Activated CD8-positive, alpha-beta T cell treated with anti-CD3 and anti-CD28 coated beads for 36 hours (primary cell): ENCODE data around the gene GPC6. TPM values are rescaled to one million over a fixed set of nuclear protein-coding genes. Genes with fewer than 3 reads are reported as not detected.

Experiments used
- ATAC-seq: fragments of 200-7000 bp; cut with Tn5 transposase; one replicate; pipeline ENCODE4 v1.10.0; 2021; ENCODE audit warnings: mild to moderate bottlenecking, moderate library complexity
- CTCF ChIA-PET: fragments of 350-600 bp; sonication (Branson Sonifier 250); formaldehyde crosslinking; loops from one replicate; lab custom pipeline; 2021; ENCODE audit warnings: antibody characterized with exemption; lab: Charles Lee
- POLR2A ChIA-PET: fragments of 350-600 bp; sonication (Branson Sonifier 250); formaldehyde crosslinking; loops from one replicate; lab custom pipeline; 2021; ENCODE audit warnings: antibody characterized with exemption; lab: Charles Lee
- DNase-seq: peaks from one replicate; pipeline ENCODE4 v3.0.0-alpha.2; 2020
- H3K27ac Mint-ChIP-seq: one replicate; pipeline ENCODE4 v1.8.0; 2021; ENCODE audit warnings: mild to moderate bottlenecking, mixed read lengths
- H3K27me3 Mint-ChIP-seq: one replicate; pipeline ENCODE4 v1.8.0; 2021; ENCODE audit warnings: mixed read lengths
- H3K36me3 Mint-ChIP-seq: one replicate; pipeline ENCODE4 v1.8.0; 2021; ENCODE audit warnings: low read depth, mixed read lengths
- H3K4me1 Mint-ChIP-seq: one replicate; pipeline ENCODE4 v1.8.0; 2021; ENCODE audit warnings: low read depth, mixed read lengths
- H3K4me3 Mint-ChIP-seq: one replicate; pipeline ENCODE4 v1.8.0; 2021; ENCODE audit warnings: mild to moderate bottlenecking, moderate library complexity, mixed read lengths
- H3K9me3 Mint-ChIP-seq: one replicate; pipeline ENCODE4 v1.8.0; 2021; ENCODE audit warnings: mixed read lengths
- intact Hi-C: fragments of 100-400 bp; cut with micrococcal nuclease; formaldehyde crosslinking; loops from one replicate; pipeline ENCODE4 v1.10.0; 2022
- total RNA-seq, 2 experiments: library from RNA; stranded (reverse); gene quantifications; one replicate each; pipeline ENCODE4 v1.2.3, GENCODE V29; 2021
- TF ChIP-seq, protein P1 (sequence below): fragments of 200-600 bp; IDR thresholded peaks from one replicate; pipeline ENCODE4 v1.8.0; 2022; ENCODE audit warnings: antibody characterized with exemption, mild to moderate bottlenecking

GPC6 gene
- total RNA-seq, 2 experiments from 2014 or later: not detected

DNA sequence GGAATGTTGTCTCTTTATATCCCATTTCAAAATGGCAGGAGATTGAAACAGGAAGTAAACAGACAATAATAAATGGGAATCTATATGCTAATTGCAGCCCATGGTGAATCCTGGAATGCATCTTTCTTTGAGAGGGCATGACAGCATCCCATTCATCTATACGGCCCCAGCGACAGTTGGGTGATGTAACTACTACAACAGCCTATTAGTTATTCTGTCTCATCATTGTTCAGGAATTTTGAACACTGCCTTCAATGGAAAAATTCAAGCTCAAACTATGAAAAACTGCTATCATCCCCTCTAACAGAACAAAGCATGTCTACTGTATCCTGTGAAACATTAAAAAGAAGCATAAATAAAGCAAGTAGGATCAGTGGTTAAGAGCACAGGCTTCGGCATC, 990.8 kb downstream of the GPC6 start:
- TF ChIP-seq, protein P1, sequence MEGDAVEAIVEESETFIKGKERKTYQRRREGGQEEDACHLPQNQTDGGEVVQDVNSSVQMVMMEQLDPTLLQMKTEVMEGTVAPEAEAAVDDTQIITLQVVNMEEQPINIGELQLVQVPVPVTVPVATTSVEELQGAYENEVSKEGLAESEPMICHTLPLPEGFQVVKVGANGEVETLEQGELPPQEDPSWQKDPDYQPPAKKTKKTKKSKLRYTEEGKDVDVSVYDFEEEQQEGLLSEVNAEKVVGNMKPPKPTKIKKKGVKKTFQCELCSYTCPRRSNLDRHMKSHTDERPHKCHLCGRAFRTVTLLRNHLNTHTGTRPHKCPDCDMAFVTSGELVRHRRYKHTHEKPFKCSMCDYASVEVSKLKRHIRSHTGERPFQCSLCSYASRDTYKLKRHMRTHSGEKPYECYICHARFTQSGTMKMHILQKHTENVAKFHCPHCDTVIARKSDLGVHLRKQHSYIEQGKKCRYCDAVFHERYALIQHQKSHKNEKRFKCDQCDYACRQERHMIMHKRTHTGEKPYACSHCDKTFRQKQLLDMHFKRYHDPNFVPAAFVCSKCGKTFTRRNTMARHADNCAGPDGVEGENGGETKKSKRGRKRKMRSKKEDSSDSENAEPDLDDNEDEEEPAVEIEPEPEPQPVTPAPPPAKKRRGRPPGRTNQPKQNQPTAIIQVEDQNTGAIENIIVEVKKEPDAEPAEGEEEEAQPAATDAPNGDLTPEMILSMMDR: no peak
- no peaks in the 10 kb centered on the region for H3K9me3 Mint-ChIP-seq
- ATAC-seq (no peak), DNase-seq (no peak)
- H3K4me1 Mint-ChIP-seq: no peaks in the 10 kb centered on the region
- no peak overlapping the region for H3K4me3 Mint-ChIP-seq
- intact Hi-C loops: no loop called here
- no peaks in the 10 kb centered on the region for H3K27me3 Mint-ChIP-seq
- no peak overlapping the region for H3K27ac Mint-ChIP-seq
- no peaks in the 10 kb centered on the region for H3K36me3 Mint-ChIP-seq
- CTCF ChIA-PET: no interaction called here
- POLR2A ChIA-PET: no interaction called here

DNA sequence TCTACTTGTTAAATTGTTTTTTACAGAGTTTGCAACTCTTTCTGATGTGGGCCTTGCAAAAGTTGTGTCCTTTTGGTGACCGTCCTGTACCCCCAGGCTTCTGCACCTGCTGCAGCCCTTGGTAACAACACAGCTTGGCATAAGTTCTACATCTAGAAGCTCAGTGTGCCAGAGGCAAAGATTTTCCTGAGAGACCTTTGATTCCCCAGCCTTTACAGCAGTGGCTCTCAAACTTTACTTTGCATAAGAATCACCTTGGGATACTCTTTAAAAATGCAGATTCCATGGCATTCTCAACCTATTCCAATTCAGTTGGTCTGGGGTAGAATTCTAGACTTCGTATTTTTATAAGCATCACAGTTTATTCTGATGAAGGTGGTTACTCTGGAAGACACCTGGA, 991.9 kb downstream of the GPC6 start:
- POLR2A ChIA-PET: no interaction called here
- CTCF ChIA-PET: interaction anchor here (1.0 kb wide), 1 partner anchor 20 kb away, joined by 3 read pairs; no protein-coding TSS in a partner anchor
- Mint-ChIP-seq H3K27me3 (peaks cover 2% of the 10 kb centered on the region), H3K4me1 (no peaks in the 10 kb centered on the region), H3K9me3 (no peaks in the 10 kb centered on the region), H3K4me3 (no peak overlapping the region), H3K27ac (no peak overlapping the region), H3K36me3 (no peaks in the 10 kb centered on the region)
- ATAC-seq (no peak), DNase-seq (no peak)
- intact Hi-C loops: no loop called here
- TF ChIP-seq, protein P1: no peak

DNA sequence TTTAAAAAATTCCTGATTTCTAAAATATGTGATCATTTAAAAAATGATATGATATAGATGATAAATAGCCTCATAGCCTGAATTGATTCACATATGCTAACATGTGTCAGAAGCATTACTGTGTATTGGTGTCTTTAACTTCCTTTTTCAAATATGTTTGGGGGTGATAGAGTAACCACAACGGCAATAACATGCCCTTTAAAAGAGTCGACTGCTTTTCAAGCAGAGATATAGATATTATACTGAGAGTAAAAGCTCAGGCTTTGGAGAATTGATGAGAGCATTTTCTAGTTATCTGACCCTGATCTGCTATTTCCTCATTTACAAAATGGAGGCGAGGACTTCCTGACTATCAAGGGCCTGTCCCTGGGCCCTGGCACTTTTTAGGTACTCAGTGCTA, 992.3 kb downstream of the GPC6 start:
- ChIA-PET POLR2A (no interaction called here), CTCF (interaction anchor here (1.0 kb wide), 1 partner anchor 20 kb away, joined by 3 read pairs; no protein-coding TSS in a partner anchor)
- Mint-ChIP-seq H3K36me3 (no peaks in the 10 kb centered on the region), H3K4me1 (no peaks in the 10 kb centered on the region), H3K9me3 (no peaks in the 10 kb centered on the region), H3K4me3 (no peak overlapping the region), H3K27ac (no peak overlapping the region), H3K27me3 (peaks cover 2% of the 10 kb centered on the region)
- DNase-seq (no peak), ATAC-seq (no peak)
- intact Hi-C loops: no loop called here
- TF ChIP-seq, protein P1: no peak

DNA sequence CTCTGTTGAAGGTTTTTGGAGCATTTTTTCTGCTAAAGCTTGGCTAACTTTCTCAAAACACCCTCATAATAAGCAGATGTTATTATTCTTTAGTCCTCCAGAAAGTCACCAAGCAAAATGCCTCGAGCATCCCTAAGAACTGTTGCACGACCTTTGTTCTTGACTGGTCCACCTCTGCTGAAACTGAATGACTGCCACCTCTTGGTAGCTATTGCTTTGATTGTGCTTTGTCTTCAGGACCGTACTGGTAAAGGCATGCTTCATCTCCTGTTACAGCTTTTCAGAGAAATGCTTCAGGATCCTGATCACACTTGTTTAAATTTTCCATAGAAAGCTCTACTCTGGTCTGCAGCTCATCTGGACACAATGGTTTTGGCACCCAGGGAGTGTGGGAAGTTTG, 998.1 kb downstream of the GPC6 start:
- H3K4me3 Mint-ChIP-seq: no peak overlapping the region
- peaks cover 5% of the 10 kb centered on the region for H3K27me3 Mint-ChIP-seq
- TF ChIP-seq, protein P1: no peak
- H3K9me3 Mint-ChIP-seq: no peaks in the 10 kb centered on the region
- H3K36me3 Mint-ChIP-seq: no peaks in the 10 kb centered on the region
- CTCF ChIA-PET: no interaction called here
- intact Hi-C loops: no loop called here
- no peak overlapping the region for H3K27ac Mint-ChIP-seq
- DNase-seq: no peak
- POLR2A ChIA-PET: interaction anchor here (0.7 kb wide), 1 partner anchor 11 kb away, joined by 3 read pairs; no protein-coding TSS in a partner anchor
- ATAC-seq: no peak
- no peaks in the 10 kb centered on the region for H3K4me1 Mint-ChIP-seq

DNA sequence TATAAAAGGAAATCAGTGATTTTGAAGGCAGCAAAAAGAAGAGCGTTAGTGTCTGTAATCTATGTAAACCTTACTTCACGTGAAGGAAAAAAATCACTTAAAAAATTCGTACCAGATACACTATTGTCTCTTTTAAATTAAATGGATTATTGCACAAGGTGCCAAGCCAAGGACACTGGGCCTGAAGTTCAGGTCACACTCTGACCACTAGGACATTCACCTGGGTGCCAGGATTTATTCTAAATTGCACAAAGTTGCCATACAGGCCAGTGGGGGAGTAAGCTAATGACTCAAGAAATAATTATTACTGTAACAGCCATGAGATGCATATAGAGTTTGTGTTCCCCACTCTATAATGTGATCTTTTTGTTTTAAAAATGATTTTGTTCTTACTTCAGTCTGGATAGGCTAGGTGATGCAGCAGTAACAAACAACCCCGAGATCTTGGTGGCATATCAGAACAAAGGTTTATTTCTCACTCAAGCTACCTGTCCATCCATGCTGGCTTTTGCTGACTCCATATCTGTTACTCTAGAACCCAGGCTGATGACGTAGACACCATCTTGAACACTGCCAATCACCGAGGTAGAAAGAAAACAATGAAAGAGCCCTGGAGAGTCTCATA, 1000.8 kb downstream of the GPC6 start:
- CTCF ChIA-PET: no interaction called here
- Mint-ChIP-seq H3K36me3 (no peaks in the 10 kb centered on the region), H3K9me3 (no peaks in the 10 kb centered on the region), H3K27ac (no peak overlapping the region), H3K27me3 (peaks cover 5% of the 10 kb centered on the region), H3K4me3 (no peak overlapping the region), H3K4me1 (no peaks in the 10 kb centered on the region)
- DNase-seq (no peak), ATAC-seq (no peak)
- intact Hi-C loops: no loop called here
- POLR2A ChIA-PET: no interaction called here
- TF ChIP-seq, protein P1: no peak
